Measurements from ENCODE around the gene DNAJB2. TPM values are rescaled to one million over a fixed set of nuclear protein-coding genes. Genes with fewer than 3 reads are reported as not detected.

Gene DNAJB2
- total RNA-seq, 4 donors from 2014 or later, result 45.3 to 76.1 (median 54.9) TPM

DNA sequence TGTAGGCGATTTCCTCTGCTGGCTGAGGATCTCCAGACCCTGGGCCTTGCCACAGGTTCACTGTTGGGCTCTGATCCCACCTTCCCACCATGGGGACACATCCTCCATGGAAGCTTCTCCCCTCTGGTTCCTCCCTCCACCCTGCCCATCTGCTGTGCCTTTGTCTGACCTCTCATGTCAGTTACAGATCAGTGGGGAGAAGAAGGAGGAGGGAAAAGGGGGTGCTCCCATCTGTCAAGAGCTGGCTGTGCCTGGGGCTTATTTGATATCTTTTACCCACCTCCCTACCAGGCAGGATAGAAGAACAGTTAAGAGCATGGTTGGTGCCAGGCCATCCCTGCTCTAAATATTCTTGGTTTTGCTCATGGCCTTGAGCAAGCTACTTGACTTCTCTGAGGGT, 12.3 kb upstream of the DNAJB2 start:
- Histone ChIP-seq H3K9me3 (no peaks in the 10 kb centered on the region), H3K4me3 (no peak overlapping the region), H3K27me3 (peaks cover 12% of the 10 kb centered on the region), H3K4me1 (no peaks in the 10 kb centered on the region), H3K36me3 (no peaks in the 10 kb centered on the region), H3K27ac (no peak overlapping the region)
- no peak for ATAC-seq
- TF ChIP-seq POLR2A (IDR thresholded peaks at IDR 0.05) (no peak), EP300 (IDR thresholded peaks at IDR 0.05) (no peak), POLR2AphosphoS5 (IDR thresholded peaks at IDR 0.05) (no peak)
- TF ChIP-seq, protein P1, sequence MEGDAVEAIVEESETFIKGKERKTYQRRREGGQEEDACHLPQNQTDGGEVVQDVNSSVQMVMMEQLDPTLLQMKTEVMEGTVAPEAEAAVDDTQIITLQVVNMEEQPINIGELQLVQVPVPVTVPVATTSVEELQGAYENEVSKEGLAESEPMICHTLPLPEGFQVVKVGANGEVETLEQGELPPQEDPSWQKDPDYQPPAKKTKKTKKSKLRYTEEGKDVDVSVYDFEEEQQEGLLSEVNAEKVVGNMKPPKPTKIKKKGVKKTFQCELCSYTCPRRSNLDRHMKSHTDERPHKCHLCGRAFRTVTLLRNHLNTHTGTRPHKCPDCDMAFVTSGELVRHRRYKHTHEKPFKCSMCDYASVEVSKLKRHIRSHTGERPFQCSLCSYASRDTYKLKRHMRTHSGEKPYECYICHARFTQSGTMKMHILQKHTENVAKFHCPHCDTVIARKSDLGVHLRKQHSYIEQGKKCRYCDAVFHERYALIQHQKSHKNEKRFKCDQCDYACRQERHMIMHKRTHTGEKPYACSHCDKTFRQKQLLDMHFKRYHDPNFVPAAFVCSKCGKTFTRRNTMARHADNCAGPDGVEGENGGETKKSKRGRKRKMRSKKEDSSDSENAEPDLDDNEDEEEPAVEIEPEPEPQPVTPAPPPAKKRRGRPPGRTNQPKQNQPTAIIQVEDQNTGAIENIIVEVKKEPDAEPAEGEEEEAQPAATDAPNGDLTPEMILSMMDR (IDR thresholded peaks at IDR 0.05), result no peak
- WGBS, 2 donors (ENCODE audit: low coverage in 1 of 2), result 80% methylated on average over 1 of the region's 1 CpG; no CpG with 5 or more reads in 1 of the 2 donors

- no peak overlapping the region for H3K4me3 ChIP-seq
- no peak overlapping the region for H3K27ac ChIP-seq
- no peaks in the 10 kb centered on the region for H3K27me3 ChIP-seq
- no peaks in the 10 kb centered on the region for H3K9me3 ChIP-seq
- H3K4me1 ChIP-seq, result no peaks in the 10 kb centered on the region
- no peaks in the 10 kb centered on the region for H3K36me3 ChIP-seq
- ATAC-seq, result no peak
- 75% methylated on average over 2 of the region's 2 CpGs; no CpG with 5 or more reads in 1 of the 2 donors for WGBS, 2 donors (ENCODE audit: low coverage in 1 of 2)
- TF ChIP-seq EP300 (IDR thresholded peaks at IDR 0.05) (no peak), POLR2AphosphoS5 (IDR thresholded peaks at IDR 0.05) (no peak), POLR2A (IDR thresholded peaks at IDR 0.05) (no peak)
- TF ChIP-seq, protein P1 (IDR thresholded peaks at IDR 0.05), result no peak
Measured at GRCh38 chr2:219268294-219268693, 10.9 kb upstream of the DNAJB2 start.

GRCh38 chr2:219269362-219270054, 9.7 kb upstream of the DNAJB2 start:
- Histone ChIP-seq H3K27me3 (no peaks in the 10 kb centered on the region), H3K36me3 (no peaks in the 10 kb centered on the region), H3K27ac (no peak overlapping the region), H3K4me3 (no peak overlapping the region), H3K9me3 (no peaks in the 10 kb centered on the region), H3K4me1 (peaks cover 0 to 7% (median 5%) of the 10 kb centered on the region in 3 donors)
- no peak for ATAC-seq
- TF ChIP-seq POLR2AphosphoS5 (IDR thresholded peaks at IDR 0.05) (no peak), EP300 (IDR thresholded peaks at IDR 0.05) (no peak), POLR2A (IDR thresholded peaks at IDR 0.05) (no peak)
- TF ChIP-seq, protein P1 (IDR thresholded peaks at IDR 0.05), result no peak
- WGBS, 2 donors (ENCODE audit: low coverage in 1 of 2), result 51 to 100% methylated on average over 1 to 5 of the region's 8 CpGs

DNA sequence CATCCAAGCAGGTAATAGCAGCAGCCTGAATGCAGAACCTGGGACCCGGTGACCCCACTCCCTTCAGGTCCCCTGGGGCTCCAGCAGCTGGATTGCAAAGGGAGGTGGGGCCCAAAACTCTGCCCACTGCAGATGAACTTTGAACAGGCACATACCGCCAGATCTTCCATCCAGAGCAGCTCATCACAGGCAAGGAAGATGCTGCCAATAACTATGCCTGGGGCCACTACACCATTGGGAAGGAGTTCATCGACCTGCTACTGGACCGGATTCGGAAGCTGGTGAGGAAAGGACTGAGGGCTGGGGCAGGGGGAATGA, 9.2 kb upstream of the DNAJB2 start:
- no peak overlapping the region for H3K4me3 ChIP-seq
- H3K27me3 ChIP-seq, result no peaks in the 10 kb centered on the region
- TF ChIP-seq, protein P1 (IDR thresholded peaks at IDR 0.05), result no peak
- TF ChIP-seq POLR2AphosphoS5 (IDR thresholded peaks at IDR 0.05) (no peak), EP300 (IDR thresholded peaks at IDR 0.05) (no peak), POLR2A (IDR thresholded peaks at IDR 0.05) (no peak)
- no peak overlapping the region for H3K27ac ChIP-seq
- no peak for ATAC-seq
- 91% methylated on average over 4 of the region's 5 CpGs; no CpG with 5 or more reads in 1 of the 2 donors for WGBS, 2 donors (ENCODE audit: low coverage in 1 of 2)
- no peaks in the 10 kb centered on the region for H3K9me3 ChIP-seq
- H3K4me1 ChIP-seq, result peaks cover 0 to 10% (median 5%) of the 10 kb centered on the region in 3 donors
- no peaks in the 10 kb centered on the region for H3K36me3 ChIP-seq

DNA sequence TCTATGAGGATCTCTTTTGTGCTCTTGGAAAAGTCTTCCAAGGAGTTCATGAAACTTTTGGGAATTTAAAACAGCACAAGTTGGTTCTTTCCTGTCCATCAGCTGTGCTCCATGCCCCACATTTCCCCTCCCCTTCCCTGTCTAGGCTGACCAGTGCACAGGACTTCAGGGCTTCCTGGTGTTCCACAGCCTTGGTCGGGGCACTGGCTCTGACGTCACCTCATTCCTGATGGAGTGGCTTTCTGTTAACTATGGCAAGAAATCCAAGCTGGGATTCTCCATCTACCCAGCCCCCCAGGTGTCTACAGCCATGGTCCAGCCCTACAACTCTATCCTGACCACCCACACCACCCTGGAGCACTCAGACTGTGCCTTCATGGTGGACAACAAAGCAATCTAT, 8.1 kb upstream of the DNAJB2 start:
- no peak for ATAC-seq
- WGBS, 2 donors (ENCODE audit: low coverage in 1 of 2), result no CpG with 5 or more reads among the region's 2 CpGs
- Histone ChIP-seq H3K4me3 (no peak overlapping the region), H3K27ac (no peak overlapping the region), H3K9me3 (no peaks in the 10 kb centered on the region), H3K27me3 (no peaks in the 10 kb centered on the region), H3K36me3 (no peaks in the 10 kb centered on the region), H3K4me1 (peaks cover 0 to 10% (median 5%) of the 10 kb centered on the region in 3 donors)
- TF ChIP-seq POLR2A (IDR thresholded peaks at IDR 0.05), result no peak
- TF ChIP-seq, protein P1 (IDR thresholded peaks at IDR 0.05), result no peak
- no peak for TF ChIP-seq EP300 (IDR thresholded peaks at IDR 0.05)
- TF ChIP-seq POLR2AphosphoS5 (IDR thresholded peaks at IDR 0.05), result no peak

Data from gastroesophageal sphincter (tissue), 4 donors.